GM18502 (cell line): ENCODE results near the gene SLC16A10.
"Not testable (repeated sequence)": the region's sequence is repeated elsewhere in the genome, so short reads cannot be mapped to it uniquely, and the experiment has no call there.

Source experiments
- ATAC-seq: cut with Tn5 transposase; IDR thresholded peaks from one replicate; pipeline ENCODE4 v1.9.1; 2021; ENCODE audit warnings: mild to moderate bottlenecking; ENCODE audit not compliant: unreplicated experiment, poor library complexity

Gene SLC16A10

GRCh38 chr6:111177131-111177530, 89.8 kb downstream of the SLC16A10 start:
- no peak for ATAC-seq

- peak; percentile 82 for ATAC-seq
Measured at GRCh38 chr6:111183702-111184517, 96.6 kb downstream of the SLC16A10 start.

- no peak for ATAC-seq
Measured at GRCh38 chr6:111184827-111185532, 97.7 kb downstream of the SLC16A10 start.

DNA sequence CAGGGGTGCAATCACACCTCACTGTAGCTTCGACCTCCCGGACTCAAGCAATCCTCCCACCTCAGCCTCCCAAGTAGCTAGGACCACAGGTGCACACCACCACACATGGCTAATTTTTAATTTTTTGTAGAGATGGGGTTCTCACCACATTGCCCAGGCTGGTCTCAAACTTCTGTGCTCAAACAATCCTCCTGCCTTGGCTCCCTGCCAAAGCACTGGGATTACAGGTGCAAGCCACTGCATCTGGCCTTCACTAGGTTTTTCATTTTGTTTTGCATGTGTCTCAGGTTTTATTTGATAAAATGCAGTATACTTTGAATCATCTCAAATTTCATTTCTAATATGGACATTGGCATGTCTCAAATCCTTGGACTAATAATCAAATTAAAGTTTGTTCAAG, 98.7 kb downstream of the SLC16A10 start:
- no peak for ATAC-seq

GRCh38 chr6:111187874-111188273, 100.6 kb downstream of the SLC16A10 start:
- ATAC-seq = no peak

DNA sequence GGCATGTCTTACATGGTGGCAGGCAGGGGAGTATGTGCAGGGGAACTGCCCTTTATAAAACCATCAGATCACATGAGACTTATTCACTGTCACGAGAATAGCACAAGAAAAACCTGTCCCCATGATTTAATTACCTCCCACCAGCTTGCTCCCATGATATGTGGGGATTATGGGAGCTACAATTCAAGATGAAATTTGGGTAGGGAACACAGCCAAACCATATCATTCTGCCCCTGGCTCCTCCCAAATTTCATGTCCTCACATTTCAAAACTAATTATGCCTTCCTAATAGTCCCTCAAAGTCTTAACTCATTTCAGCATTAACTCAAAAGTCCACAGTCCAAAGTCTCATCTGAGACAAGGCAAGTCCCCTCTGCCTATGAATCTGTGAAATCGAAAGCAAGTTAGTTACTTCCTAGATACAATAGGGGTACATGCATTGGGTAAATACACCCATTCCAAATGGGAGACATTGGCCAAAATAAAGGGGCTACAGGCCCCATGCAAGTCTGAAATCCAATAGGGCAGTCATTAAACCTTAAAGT, 102.4 kb downstream of the SLC16A10 start:
- not testable (repeated sequence) for ATAC-seq

DNA sequence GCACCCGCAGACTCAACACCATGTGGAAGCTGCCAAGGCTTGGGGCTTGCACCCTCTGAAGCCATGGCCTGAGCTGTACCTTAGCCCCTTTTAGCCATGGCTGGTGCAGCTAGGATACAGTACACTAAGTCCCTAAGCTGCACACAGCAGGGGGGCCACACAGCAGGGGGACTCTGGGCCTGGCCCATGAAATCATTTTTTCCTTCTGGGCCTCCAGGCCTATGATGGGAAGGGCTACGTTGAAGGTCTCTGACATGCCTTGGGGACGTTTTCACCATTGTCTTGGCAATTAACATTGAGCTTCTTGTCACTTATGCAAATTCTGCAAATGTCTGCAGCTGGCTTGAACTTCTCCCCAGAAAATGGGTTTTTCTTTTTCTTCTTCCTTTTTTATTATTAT, 103.3 kb downstream of the SLC16A10 start:
- no peak for ATAC-seq

DNA sequence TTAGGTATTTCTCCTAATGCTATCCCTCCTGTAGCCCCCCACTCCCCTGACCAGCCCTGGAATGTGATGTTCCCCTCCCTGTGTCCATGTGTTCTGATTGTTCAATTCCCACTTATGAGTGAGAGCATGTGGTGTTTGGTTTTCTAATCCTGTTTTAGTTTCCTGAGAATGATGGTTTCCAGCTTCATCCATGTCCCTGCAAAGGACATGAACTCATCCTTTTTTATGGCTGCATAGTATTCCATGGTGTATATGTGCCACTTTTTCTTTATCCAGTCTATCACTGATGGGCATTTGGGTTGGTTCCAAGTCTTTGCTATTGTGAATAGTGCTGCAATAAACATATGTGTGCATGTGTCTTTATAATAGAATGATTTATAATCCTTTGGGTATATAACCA, 103.8 kb downstream of the SLC16A10 start:
- ATAC-seq = not testable (repeated sequence)

- no peak for ATAC-seq
Measured at GRCh38 chr6:111192911-111193555, 105.7 kb downstream of the SLC16A10 start.

DNA sequence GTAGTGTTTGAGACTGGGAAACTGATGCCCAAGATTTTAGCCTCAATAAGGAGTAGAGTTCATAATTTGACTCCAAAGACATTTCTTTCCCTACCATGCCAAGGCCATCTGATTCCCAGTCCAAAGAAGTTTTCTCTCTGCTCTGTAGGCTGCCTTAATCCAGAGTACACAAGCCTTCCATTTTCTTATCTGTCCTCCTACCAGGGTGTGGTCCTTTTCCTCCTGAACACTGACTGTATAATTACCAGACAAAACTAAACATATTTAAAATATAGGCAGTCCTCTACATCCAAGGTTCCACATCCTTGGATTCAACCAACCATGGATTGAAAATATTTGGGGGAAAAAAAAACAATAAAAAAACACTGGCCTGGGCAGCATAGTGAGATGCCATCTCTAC, 108.4 kb downstream of the SLC16A10 start:
- no peak for ATAC-seq

GRCh38 chr6:111198841-111199240, 111.5 kb downstream of the SLC16A10 start:
- no peak for ATAC-seq

DNA sequence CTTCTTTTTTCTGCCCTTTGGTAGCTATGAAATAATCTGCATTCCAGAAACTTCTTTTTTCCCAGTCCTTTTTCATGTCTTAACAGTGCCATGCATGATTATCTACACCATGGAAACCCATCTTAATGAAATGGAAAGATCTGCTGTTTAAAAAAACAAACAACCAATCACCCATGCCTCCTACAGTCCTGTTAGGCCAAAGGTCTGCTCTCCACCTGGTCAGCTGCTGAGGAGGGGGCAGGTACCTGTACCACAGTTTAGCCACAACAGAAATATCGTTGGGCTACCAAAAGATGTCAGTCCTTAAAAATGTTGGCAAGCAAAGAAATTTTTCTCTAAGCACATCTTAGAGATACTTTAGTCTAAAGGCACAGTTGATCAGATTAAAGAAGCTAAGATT, 112.6 kb downstream of the SLC16A10 start:
- no peak for ATAC-seq

- no peak for ATAC-seq
Measured at GRCh38 chr6:111200350-111201243, 113.3 kb downstream of the SLC16A10 start.

DNA sequence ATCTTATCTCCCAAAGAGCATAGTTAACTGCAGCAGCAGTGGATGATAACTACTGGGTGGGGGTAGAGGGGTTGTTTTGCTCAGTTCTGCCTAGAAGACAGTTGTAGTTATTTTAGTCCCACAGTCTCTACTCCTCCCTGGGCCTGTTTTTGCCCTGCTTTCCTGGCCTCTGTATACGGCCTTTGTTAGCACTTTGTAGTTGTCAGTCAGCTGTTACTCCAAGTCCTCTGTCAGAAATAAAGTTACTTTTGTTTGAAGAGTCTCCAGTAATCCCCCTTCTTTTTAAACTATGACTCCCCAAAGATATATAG, 113.9 kb downstream of the SLC16A10 start:
- no peak for ATAC-seq

DNA sequence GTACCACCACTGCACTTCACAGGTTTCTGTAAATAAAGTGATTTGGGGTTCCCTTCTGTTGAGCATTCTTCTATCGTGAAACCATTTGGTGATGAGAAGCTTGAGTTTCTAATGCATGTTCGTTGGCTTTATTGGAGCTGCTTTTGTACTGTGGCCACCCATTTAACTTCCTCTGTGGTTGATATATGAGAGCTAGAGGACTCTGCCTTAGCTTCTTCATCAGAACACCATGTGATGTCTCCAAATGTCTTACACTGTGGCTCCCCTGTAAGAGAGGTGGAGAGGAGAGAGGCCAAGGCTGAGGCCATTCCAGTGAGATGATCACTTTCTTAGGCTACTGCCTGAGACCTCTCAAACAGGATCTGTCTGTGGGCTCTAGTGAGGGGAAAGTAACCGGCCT, 114.5 kb downstream of the SLC16A10 start:
- no peak for ATAC-seq

- not testable (repeated sequence) for ATAC-seq
Measured at GRCh38 chr6:111203539-111203938, 116.2 kb downstream of the SLC16A10 start.

GRCh38 chr6:111204305-111204704, 117.0 kb downstream of the SLC16A10 start:
- no peak for ATAC-seq

- no peak for ATAC-seq
Measured at GRCh38 chr6:111204881-111205280, 117.6 kb downstream of the SLC16A10 start.

DNA sequence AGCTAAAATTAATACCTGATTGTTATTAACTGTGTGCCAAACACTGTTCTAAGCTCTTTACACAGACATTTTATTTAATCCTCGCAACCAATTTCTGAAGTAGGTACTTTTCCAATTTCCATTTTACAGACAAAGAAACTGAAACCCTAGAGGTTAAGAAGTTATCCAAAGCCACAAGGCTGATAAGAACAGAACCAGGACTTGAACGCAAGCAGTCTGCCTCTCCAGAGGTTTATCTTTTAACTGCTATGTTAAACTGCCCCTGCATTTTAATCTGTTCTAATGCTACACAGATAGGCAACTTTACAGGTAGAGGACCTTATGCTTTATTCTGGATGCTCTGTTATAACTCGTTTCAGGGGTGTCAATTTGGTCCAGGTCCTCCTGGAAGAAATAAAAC, 118.2 kb downstream of the SLC16A10 start:
- ATAC-seq = no peak
